HL-60/S4 treated with retinoic acid at 250 ng/mL for 4 days and 3 days (cell line): ENCODE data around the gene AVEN.

Experiments
- in situ Hi-C: fragments of 300-500 bp; cut with MboI; formaldehyde crosslinking; loops from 2 replicates; pipeline ENCODE4 v1.7.0; 2022; ENCODE audit warnings: low sequenced_read_pairs

Gene AVEN

GRCh38 chr15:33864360-33865075 is 174.5 kb downstream of the AVEN start:
- in situ Hi-C loops: no loop called here

- in situ Hi-C loops: no loop called here
Measured at GRCh38 chr15:33860754-33861153, 178.2 kb downstream of the AVEN start.

- in situ Hi-C loops: no loop called here
Measured at GRCh38 chr15:33859992-33860545, 178.9 kb downstream of the AVEN start.

GRCh38 chr15:33858836-33859235 is 180.2 kb downstream of the AVEN start:
- in situ Hi-C loops: no loop called here

- in situ Hi-C loops: no loop called here
Measured at GRCh38 chr15:33857726-33858125, 181.3 kb downstream of the AVEN start.

- in situ Hi-C loops: no loop called here
Measured at GRCh38 chr15:33852570-33852969, 186.4 kb downstream of the AVEN start.

- in situ Hi-C loops: no loop called here
Measured at GRCh38 chr15:33852094-33852493, 186.9 kb downstream of the AVEN start.

- in situ Hi-C loops: no loop called here
Measured at GRCh38 chr15:33851079-33851478, 187.9 kb downstream of the AVEN start.

- in situ Hi-C loops: no loop called here
Measured at GRCh38 chr15:33848011-33848410, 191.0 kb downstream of the AVEN start.

- in situ Hi-C loops: no loop called here
Measured at GRCh38 chr15:33846862-33847261, 192.1 kb downstream of the AVEN start.

GRCh38 chr15:33846142-33846541 is 192.9 kb downstream of the AVEN start:
- in situ Hi-C loops: no loop called here

- in situ Hi-C loops: no loop called here
Measured at GRCh38 chr15:33844597-33844996, 194.4 kb downstream of the AVEN start.

- in situ Hi-C loops: no loop called here
Measured at GRCh38 chr15:33844186-33844585, 194.8 kb downstream of the AVEN start.

GRCh38 chr15:33840615-33841014 is 198.4 kb downstream of the AVEN start:
- in situ Hi-C loops: no loop called here

GRCh38 chr15:33839540-33839939 is 199.5 kb downstream of the AVEN start:
- in situ Hi-C loops: no loop called here

- in situ Hi-C loops: no loop called here
Measured at GRCh38 chr15:33837294-33837693, 201.7 kb downstream of the AVEN start.

- in situ Hi-C loops: no loop called here
Measured at GRCh38 chr15:33834892-33835743, 203.9 kb downstream of the AVEN start.

- in situ Hi-C loops: no loop called here
Measured at GRCh38 chr15:33831646-33832045, 207.4 kb downstream of the AVEN start.

- in situ Hi-C loops: no loop called here
Measured at GRCh38 chr15:33830351-33830750, 208.7 kb downstream of the AVEN start.

GRCh38 chr15:33826201-33826600 is 212.8 kb downstream of the AVEN start:
- in situ Hi-C loops: no loop called here

- in situ Hi-C loops: no loop called here
Measured at GRCh38 chr15:33825453-33825852, 213.6 kb downstream of the AVEN start.

GRCh38 chr15:33823119-33823518 is 215.9 kb downstream of the AVEN start:
- in situ Hi-C loops: no loop called here
